Measurements from ENCODE around the gene RMRP.

DNA sequence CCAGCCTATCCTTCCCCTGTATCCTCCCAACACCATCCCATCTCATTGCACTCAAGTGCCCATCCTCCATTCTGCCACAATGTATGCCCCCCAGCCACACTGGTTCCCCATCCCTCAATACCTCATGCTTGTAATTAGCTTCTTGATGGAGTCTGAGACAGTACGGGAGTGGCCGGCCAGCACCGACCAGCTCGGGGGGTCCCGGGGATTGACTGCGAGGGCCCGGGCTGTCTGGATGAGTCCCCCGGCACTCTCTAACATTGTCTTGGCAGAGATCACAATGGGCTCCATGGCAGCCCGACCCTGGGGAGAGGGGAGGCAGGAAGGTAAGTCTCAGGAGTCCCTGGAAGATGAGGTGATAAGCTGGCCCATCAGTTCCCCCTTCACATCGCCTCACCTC, 49.1 kb upstream of the RMRP start:
- TF ChIP-seq SMC3 (IDR thresholded peaks at IDR 0.05; ENCODE audit: low read depth, low read length) (no peak), RFX5 (IDR thresholded peaks at IDR 0.05; ENCODE audit: low read depth, low read length) (no peak), CEBPB (IDR thresholded peaks at IDR 0.05; ENCODE audit: low read depth, low read length) (no peak), POLR2A (IDR thresholded peaks at IDR 0.05; ENCODE audit: low read depth, low read length) (no peak)
- TF ChIP-seq, protein P1, sequence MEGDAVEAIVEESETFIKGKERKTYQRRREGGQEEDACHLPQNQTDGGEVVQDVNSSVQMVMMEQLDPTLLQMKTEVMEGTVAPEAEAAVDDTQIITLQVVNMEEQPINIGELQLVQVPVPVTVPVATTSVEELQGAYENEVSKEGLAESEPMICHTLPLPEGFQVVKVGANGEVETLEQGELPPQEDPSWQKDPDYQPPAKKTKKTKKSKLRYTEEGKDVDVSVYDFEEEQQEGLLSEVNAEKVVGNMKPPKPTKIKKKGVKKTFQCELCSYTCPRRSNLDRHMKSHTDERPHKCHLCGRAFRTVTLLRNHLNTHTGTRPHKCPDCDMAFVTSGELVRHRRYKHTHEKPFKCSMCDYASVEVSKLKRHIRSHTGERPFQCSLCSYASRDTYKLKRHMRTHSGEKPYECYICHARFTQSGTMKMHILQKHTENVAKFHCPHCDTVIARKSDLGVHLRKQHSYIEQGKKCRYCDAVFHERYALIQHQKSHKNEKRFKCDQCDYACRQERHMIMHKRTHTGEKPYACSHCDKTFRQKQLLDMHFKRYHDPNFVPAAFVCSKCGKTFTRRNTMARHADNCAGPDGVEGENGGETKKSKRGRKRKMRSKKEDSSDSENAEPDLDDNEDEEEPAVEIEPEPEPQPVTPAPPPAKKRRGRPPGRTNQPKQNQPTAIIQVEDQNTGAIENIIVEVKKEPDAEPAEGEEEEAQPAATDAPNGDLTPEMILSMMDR (conservative IDR thresholded peaks at IDR 0.05; ENCODE audit: low read depth, low read length) = no peak
